ENCODE results near the gene SDCBP2.

DNA sequence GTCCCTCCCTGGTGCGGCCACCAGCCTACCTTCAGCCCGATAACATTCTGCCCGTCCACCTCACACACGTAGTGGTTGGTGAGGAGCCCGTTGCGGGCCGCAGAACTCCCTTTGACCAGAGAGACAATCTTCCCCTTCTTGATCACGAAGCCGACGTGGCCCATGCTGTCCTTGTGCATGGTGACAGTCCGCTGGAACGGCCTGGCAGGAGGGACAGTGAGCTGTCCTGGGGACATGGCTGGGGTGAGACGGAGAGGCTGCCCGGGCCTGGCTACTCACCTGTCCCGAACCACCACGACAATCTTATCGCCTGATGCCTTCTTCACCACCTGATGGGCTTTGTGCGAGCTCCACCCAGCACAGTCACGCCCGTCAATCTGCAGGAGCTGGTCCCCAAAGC lies 16.6 kb downstream of the SDCBP2 start:
- TF ChIP-seq POLR2A (IDR thresholded peaks at IDR 0.05): no peak
- TF ChIP-seq, protein P1, sequence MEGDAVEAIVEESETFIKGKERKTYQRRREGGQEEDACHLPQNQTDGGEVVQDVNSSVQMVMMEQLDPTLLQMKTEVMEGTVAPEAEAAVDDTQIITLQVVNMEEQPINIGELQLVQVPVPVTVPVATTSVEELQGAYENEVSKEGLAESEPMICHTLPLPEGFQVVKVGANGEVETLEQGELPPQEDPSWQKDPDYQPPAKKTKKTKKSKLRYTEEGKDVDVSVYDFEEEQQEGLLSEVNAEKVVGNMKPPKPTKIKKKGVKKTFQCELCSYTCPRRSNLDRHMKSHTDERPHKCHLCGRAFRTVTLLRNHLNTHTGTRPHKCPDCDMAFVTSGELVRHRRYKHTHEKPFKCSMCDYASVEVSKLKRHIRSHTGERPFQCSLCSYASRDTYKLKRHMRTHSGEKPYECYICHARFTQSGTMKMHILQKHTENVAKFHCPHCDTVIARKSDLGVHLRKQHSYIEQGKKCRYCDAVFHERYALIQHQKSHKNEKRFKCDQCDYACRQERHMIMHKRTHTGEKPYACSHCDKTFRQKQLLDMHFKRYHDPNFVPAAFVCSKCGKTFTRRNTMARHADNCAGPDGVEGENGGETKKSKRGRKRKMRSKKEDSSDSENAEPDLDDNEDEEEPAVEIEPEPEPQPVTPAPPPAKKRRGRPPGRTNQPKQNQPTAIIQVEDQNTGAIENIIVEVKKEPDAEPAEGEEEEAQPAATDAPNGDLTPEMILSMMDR (IDR thresholded peaks at IDR 0.05): no peak
